CD4-positive, alpha-beta T cell treated with Interferon alpha-2 for 1 hour (primary cell): ENCODE results near the gene CD200R1L.

Source experiments
- DNase-seq, 2 donors: peaks; one replicate each; pipeline ENCODE4 v3.0.0-alpha.2; 2020 to 2022

CD200R1L gene

DNA sequence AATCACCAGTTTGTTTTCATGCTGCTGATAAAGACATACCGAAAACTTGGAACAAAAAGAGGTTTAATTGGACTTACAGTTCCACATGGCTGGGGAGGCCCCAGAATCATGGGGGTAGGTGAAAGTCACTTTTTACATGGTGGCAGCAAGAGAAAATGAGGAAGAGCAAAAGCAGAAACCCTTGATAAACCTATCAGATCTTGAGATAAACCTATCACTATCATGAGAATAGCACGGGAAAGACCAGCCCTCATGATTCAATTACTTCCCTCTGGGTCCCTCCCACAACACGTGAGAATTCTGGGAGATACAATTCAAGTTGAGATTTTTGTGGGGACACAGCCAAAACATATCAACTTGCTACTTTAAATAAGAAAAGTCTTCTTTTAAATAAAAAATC is 28.9 kb downstream of the CD200R1L start:
- no peak for DNase-seq

DNA sequence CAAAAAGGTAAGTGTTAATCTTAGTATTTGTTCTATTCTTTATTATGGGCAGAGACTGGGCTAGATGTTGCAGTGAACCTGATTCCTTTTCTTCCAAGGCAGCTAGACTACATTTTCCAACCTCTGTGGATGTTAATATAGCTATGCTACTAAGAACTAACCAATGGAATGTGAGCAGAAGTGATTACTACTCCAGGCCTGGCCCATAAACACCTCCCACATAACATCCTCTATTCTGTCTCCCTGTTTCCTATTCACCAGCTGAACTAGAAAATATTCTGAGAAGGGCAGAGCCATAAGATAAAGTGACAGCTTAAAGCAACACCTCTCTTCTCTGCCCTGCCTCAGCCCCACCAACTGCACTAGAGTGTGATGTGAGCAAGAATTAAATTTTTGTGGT is 29.4 kb downstream of the CD200R1L start:
- no peak for DNase-seq

DNA sequence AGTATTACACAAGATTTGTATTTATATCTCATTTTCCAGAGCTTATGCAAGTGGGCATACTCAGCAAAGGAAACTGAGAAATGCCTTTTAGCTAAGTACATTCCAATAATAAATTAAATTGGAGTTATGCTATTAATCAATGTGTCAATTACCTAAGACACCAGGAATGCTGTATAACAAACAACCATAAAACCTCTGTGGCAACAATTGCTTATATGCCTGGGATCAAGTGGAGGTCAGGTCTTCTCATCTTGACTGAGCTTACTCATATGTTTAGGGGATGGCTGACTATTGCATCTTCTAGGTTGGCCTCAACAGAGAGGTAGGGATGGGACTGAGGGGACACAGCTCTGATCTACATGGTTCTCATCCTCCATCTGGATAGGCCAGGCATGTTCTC is 30.7 kb downstream of the CD200R1L start:
- DNase-seq: no peak

- DNase-seq: peak in 1 of 2 donors; percentile 44
Measured at GRCh38 chr3:112814266-112814665, 32.4 kb downstream of the CD200R1L start.

GRCh38 chr3:112813723-112814171 is 32.9 kb downstream of the CD200R1L start:
- DNase-seq: peak; percentile 20 to 64

- no peak for DNase-seq
Measured at GRCh38 chr3:112813016-112813415, 33.6 kb downstream of the CD200R1L start.

DNA sequence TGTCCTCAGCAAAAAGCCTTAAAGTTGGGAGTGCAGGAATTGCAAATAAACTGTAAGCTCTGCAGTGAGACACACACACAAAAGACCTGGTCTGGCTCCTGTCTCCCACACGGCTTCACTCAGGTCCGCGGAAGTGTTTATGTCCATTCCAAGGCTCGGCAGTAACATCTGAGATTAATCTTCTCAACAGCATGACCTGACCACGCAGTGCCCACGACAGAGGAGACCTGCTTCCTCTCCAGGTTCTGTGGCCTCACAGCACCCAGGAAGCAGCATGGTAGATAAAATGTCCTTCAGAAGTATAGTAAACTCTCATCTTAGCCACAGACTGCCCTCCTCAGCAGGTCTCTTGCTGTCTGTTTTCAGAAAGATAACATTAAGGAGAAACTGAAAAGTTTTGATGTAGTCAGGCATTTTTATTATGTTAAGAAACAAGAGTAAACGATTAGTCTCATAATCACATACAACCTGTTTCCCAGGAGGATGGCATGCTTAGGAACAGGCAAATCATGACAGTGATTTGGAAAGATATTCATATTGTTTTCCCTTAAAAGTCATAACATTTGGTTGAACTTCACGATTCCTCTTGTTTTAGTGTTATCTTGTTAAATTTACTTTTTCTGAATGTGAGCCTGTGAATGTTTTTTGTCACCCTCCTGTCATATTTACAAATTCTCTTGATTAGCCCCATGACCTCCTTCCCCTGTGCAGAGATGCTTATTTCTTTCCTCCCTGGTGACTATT is 34.6 kb downstream of the CD200R1L start:
- DNase-seq: no peak

DNA sequence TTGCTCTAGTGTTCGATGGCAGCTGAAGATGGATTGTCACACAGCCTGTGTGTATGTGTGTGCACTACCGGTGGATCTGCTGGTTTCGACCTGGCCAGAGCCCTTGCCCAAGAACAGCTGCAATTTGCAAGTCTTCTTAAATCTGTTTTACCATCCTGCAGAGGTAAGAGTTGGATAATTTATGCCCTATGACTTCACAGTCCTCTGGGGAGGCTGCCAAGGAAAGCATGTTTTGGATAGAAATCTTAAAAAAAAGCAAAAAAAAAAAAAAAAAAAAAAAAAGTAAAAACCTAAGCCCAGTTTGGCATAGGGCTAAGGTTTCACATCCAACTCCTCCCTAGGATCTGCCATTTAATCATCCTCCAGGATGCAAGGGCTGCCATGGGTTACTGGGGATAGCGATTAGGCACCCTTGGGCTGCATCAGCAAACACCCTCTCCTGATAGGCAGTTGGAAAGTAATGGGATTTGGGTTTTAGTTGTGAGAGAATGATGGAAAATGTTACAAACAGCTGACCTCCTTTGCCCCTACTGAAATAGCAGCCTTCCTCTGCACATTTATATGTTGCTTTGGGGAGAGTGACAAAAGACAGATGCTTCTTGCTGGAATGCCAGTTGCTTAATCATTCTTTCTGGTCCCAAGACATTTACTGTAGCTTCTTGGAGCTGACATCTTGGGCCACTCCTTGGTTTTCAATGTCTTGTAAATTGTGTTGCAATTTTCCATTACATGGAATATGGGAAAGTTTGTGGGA is 35.4 kb downstream of the CD200R1L start:
- no peak for DNase-seq

- DNase-seq: no peak
Measured at GRCh38 chr3:112810561-112810960, 36.1 kb downstream of the CD200R1L start.

DNA sequence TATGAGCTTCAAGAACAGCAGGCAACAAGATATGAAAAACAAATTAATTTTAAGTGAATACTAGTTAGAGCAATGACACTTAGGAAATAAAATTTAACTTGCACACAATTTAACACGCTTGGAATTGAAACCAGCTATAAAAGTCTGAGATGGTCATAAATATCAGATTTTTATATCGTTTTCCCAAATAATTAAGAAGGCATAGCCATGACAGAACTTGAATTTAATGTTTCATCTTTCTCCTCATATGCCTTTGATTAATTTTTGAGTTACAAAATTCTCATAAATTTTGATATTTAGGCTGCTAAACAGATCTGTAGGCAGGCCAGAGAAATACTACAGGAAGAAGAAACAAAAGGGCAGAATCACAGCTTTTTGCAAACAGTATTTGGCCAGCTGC is 38.5 kb downstream of the CD200R1L start:
- no peak for DNase-seq

DNA sequence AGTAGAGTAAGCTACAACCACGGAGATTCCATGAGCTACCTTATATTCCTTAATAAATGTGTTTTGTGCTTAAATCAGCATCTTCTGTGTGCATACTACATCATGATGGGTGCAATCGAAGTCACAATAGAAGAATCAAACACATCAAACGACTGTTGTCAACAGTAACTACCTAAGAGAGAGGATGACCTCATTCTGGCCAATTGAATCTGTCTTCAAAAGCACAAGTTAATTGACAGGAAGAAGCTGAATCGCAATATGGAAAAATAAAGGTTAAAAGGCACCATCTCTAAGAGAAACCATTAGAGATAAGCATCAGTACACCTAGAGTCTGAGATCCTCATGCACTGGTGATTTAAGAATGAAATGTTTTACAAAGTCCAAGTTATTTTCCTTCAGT is 39.0 kb downstream of the CD200R1L start:
- DNase-seq: peak in 1 of 2 donors; percentile 23

DNA sequence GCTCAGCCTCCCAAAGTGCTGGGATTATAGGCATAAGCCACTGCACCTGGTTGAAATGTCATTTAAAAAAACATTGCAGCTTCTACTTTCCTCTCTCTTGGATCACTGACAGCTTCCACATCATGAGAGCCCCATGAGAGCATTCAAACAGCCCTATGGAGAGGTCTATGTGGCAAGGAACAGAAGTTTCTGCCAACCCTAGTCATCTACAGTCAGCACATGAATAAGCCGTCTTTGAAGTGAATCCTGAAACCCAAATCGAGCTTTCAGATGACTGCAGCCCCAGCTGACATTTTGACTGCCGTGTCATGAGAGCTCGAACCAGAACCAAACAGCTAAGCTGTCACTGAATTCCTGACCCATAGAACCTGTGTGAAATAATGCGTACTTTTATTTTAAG is 39.8 kb downstream of the CD200R1L start:
- DNase-seq: no peak

GRCh38 chr3:112805126-112805525 is 41.5 kb downstream of the CD200R1L start:
- no peak for DNase-seq

DNA sequence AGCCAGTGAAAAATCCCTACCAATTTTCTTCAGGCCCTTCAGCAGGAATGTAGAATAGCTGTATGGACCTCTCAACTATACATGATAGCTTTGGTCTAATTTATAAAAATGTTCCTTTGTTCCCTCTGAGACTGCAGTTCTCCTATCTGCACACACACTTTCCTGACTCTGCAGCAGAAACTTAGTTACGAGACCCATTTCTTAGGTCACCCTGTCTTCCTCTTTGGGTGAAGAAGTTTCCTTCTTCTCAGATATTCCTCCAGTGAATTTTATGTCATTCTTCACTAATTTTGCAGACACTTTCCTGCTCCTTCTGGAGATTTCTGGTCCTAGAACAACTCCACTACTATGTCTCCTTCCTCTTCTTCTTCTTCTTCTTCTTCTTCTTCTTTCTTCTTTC is 42.6 kb downstream of the CD200R1L start:
- no peak for DNase-seq

GRCh38 chr3:112803467-112803866 is 43.2 kb downstream of the CD200R1L start:
- no peak for DNase-seq

DNA sequence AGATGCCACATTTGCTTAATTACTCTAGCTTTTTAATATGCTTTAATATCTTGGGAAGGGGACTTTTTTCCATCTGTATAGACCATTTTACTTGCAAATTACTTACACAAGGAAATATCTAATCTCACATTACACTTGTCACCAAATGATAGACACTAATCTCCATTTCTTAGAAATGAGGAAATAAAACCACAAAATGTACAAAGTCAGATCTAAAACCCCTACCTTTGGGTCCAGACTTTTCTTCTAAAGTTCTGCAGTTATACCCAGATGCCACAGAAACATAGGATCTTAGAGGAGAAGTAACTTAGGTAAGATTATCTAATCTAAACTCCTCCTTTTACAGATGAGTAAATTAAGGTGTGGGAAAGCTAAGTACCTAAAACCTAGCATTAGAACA is 44.3 kb downstream of the CD200R1L start:
- DNase-seq: no peak

GRCh38 chr3:112799946-112800345 is 46.7 kb downstream of the CD200R1L start:
- DNase-seq: no peak

DNA sequence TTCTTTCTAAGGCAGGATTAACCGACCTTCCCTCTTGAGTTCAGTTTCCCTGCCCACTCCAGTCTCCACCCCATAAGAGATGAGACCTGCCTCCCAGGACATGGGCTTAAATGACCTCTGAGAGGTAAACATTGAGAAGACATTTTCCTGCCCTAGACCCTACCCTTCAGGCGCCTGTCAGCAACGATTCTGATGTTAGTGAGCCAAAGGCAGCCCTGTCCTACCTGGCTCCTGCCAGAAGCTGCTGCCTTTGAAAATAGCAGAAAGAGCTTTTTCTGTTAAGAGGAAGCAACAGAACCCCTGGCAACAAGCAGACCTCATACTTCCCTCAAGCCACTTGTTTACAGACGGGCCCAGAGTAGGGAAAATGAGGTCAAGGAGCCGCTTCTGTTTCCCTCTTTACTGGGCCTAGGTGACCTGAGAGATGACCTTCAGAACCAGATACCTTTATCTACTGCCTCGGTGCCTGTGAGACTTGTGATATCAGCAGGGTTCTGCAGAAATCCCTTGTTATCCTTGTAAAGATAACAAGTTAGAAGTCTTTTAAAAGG is 52.0 kb downstream of the CD200R1L start:
- peak in 1 of 2 donors; percentile 16 for DNase-seq

DNA sequence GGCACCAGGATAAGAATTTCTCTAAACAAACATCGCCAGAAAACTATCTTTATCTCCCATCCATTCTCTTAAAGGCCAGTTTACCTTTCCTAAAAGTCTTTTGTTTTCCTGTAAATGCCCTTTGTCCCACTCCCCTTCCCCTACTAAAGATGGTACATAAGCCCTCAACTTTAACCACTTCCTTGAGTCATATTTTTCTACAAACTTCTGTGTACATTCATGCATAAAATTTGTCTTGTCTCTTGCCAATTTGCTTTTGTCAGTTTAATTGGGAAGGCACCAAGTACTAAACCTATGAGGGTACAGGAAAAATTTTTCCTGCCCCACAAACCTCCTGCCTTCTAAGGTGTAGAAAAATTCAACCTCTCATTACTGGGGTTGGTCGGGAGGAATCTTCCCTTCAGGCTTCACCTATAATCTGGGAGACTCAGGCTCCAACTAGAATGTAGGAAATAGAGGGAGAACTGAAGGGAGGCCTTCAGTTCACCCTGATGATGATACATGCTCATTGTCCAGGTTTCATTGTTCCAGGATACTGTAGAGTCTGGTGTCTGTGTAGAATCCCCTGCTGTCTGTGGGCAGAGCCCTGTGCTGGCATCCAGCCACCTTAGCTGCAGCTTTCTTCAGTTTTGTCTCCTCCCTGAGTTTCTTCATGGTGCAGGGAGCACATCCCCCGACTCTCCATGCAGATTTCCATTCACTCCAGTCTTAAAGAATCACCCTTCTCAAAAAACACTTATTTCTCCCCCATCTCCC is 53.2 kb downstream of the CD200R1L start:
- no peak for DNase-seq

GRCh38 chr3:112791736-112792135 is 54.9 kb downstream of the CD200R1L start:
- no peak for DNase-seq

- DNase-seq: no peak
Measured at GRCh38 chr3:112789787-112790186, 56.9 kb downstream of the CD200R1L start.

DNA sequence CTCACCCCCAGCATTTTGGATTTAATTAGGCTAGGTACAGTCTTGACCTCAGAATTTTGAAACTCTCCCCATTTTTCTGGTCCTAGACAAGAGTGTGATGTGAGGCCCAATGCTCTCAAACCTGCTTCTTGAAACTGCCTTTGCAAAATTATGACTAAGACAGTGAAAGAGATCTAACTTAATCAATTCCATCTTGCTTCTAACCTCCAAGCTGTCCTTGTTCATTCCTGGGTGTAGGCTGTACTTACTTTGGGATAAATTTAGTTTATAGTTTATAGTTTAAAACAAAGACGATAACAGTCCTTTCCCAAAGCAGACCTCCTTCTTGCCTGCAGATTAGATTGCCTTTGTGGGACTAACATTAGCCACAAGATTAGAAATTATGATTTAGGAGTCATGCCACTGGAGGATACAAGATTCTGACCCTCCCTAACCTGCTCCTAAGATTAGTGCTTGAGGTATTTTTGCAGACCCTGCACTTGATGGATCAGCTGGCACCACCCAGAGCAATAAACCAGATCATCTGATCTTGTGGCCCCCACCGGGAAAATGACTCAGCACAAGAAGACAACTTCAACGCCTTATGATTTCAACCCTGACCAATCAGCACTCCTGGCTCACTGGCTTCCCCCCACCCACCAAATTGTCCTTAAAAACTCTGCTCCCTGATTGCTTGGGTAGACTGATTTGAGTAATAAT is 59.6 kb downstream of the CD200R1L start:
- no peak for DNase-seq
